Immature natural killer cell (primary cell): ENCODE measurements around the gene SYK. TPM values are rescaled to one million over a fixed set of nuclear protein-coding genes. Genes with fewer than 3 reads are reported as not detected.

Source experiments
- DNase-seq, 3 donors: peaks; one replicate each; pipeline ENCODE4 v3.0.0; 2022; ENCODE audit warnings: mixed read lengths in 1 of 3
- H3K27ac Mint-ChIP-seq, 6 donors: one replicate each; pipeline ENCODE4 v1.8.0; 2020; ENCODE audit warnings: mixed read lengths in 6 of 6, mild to moderate bottlenecking in 5 of 6, inconsistent platforms in 4 of 6, moderate library complexity in 3 of 6
- H3K27me3 Mint-ChIP-seq, 3 donors: one replicate each; pipeline ENCODE4 v1.8.0; 2020 to 2021; ENCODE audit warnings: low read depth in 3 of 3, mild to moderate bottlenecking in 3 of 3, mixed read lengths in 3 of 3, moderate library complexity in 3 of 3, inconsistent platforms in 1 of 3
- H3K36me3 Mint-ChIP-seq, 3 donors: one replicate each; pipeline ENCODE4 v1.8.0; 2020; ENCODE audit warnings: mixed read lengths in 3 of 3, inconsistent platforms in 2 of 3, mild to moderate bottlenecking in 2 of 3
- H3K4me1 Mint-ChIP-seq, 2 donors: one replicate each; pipeline ENCODE4 v1.8.0; 2020; ENCODE audit warnings: inconsistent platforms in 2 of 2, mild to moderate bottlenecking in 2 of 2, mixed read lengths in 2 of 2, moderate library complexity in 1 of 2
- H3K4me3 Mint-ChIP-seq, 5 donors: one replicate each; pipeline ENCODE4 v1.8.0; 2020; ENCODE audit warnings: mild to moderate bottlenecking in 5 of 5, mixed read lengths in 5 of 5, inconsistent platforms in 3 of 5, moderate library complexity in 3 of 5
- H3K9me3 Mint-ChIP-seq, 6 donors: one replicate each; pipeline ENCODE4 v1.8.0; 2020; ENCODE audit warnings: mild to moderate bottlenecking in 6 of 6, mixed read lengths in 6 of 6, inconsistent platforms in 4 of 6, moderate library complexity in 3 of 6
- polyA plus RNA-seq, 3 donors: library from polyadenylated mRNA; unstranded; fragments of 300-500 nt; fragmentation: Illumina TruSeq; gene quantifications; one replicate each; pipeline ENCODE4 v1.2.3, GENCODE V29; 2021

The SYK gene
- polyA plus RNA-seq, 3 donors from 2014 or later, result 50.1 to 125 (median 82.6) TPM

- H3K9me3 Mint-ChIP-seq, result no peaks in the 10 kb centered on the region
- no peak overlapping the region for H3K27ac Mint-ChIP-seq
- H3K27me3 Mint-ChIP-seq, result peaks cover 0 to 4% (median 2%) of the 10 kb centered on the region in 3 donors
- H3K4me1 Mint-ChIP-seq, result peaks cover 0 to 8% of the 10 kb centered on the region in 2 donors
- no peak overlapping the region for H3K4me3 Mint-ChIP-seq
- no peak for DNase-seq
- peaks cover 0 to 28% (median 10%) of the 10 kb centered on the region in 3 donors for H3K36me3 Mint-ChIP-seq
Observed at GRCh38 chr9:90901933-90902332, 100.3 kb downstream of the SYK start.

DNA sequence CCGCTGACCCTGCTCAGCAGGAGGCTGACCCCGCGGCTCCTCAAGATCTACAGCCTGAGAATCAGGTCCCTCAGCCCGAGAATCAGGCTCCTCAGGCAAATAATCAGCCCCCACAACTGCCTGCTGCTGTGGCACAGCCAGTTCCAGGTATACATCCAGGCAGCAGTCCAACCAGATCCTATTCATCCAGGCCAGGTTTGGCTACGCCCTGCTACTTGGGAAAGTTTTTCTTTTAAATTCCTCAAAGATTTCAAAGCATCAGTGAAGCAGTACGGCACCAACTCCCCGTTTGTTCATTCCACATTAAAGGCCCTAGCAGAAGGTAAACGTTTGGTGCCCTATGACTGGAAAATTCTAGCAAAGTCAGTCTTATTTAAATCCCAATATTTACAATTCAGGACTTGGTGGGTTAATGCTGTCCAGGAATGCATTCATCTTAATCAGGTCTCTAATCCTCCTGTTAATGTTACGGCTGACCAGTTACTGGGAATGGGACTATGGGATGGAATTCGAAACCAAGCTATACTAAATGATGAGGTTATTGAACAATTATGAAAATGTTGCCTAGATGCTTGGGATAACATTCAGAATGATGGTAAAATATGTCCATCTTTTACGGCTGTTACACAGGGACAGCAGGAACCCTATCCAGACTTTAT lies 102.3 kb downstream of the SYK start:
- Mint-ChIP-seq H3K9me3 (no peaks in the 10 kb centered on the region), H3K27me3 (peaks cover 0 to 6% (median 2%) of the 10 kb centered on the region in 3 donors), H3K36me3 (peaks cover 0 to 24% (median 10%) of the 10 kb centered on the region in 3 donors), H3K4me3 (no peak overlapping the region), H3K4me1 (peaks cover 0 to 11% of the 10 kb centered on the region in 2 donors), H3K27ac (no peak overlapping the region)
- DNase-seq, result no peak

DNA sequence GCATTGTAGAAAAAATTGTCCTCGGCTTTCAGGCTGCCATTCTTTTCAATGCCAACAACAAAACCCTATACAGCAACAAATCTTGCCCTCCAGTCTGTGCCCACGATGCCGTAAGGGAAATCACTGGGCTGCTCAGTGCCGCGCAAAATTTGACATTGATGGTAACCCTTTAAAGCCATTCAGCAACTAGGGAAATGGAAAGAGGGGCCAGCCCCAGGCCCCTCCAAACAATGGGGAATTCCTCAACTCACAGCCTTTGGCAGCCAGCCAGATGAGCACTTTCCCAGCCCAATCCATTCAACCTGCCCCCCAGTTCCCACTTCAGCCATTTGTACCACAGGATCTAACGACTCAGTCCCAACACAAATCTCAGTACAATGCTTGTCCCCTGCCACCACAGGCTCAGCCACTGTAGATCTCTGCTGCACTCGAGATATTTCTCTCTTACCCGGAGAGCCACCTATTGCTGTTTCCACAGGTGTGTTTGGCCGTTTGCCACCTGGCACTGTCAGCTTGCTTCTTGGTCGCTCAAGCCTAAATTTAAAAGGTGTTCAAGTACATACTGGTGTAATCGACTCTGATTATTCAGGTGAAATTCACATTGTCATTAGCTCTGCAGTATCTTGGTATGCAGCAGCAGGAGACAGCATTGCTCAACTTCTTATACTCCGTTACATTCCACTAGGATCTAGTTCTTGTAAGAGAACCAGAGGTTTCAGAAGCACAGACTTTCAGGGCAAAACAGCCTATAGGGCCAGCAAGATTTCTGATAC lies 103.3 kb downstream of the SYK start:
- Mint-ChIP-seq H3K9me3 (no peaks in the 10 kb centered on the region), H3K4me3 (no peak overlapping the region), H3K36me3 (peaks cover 0 to 15% (median 10%) of the 10 kb centered on the region in 3 donors), H3K27ac (no peak overlapping the region), H3K4me1 (peaks cover 0 to 11% of the 10 kb centered on the region in 2 donors), H3K27me3 (peaks cover 0 to 6% (median 0%) of the 10 kb centered on the region in 3 donors)
- DNase-seq, result no peak

- Mint-ChIP-seq H3K27ac (no peak overlapping the region), H3K4me3 (no peak overlapping the region), H3K27me3 (peaks cover 0 to 7% (median 0%) of the 10 kb centered on the region in 3 donors), H3K36me3 (peaks cover 0 to 14% (median 10%) of the 10 kb centered on the region in 3 donors), H3K4me1 (peaks cover 0 to 11% of the 10 kb centered on the region in 2 donors), H3K9me3 (no peaks in the 10 kb centered on the region)
- DNase-seq, result no peak
Observed at GRCh38 chr9:90905822-90906221, 104.2 kb downstream of the SYK start.

DNA sequence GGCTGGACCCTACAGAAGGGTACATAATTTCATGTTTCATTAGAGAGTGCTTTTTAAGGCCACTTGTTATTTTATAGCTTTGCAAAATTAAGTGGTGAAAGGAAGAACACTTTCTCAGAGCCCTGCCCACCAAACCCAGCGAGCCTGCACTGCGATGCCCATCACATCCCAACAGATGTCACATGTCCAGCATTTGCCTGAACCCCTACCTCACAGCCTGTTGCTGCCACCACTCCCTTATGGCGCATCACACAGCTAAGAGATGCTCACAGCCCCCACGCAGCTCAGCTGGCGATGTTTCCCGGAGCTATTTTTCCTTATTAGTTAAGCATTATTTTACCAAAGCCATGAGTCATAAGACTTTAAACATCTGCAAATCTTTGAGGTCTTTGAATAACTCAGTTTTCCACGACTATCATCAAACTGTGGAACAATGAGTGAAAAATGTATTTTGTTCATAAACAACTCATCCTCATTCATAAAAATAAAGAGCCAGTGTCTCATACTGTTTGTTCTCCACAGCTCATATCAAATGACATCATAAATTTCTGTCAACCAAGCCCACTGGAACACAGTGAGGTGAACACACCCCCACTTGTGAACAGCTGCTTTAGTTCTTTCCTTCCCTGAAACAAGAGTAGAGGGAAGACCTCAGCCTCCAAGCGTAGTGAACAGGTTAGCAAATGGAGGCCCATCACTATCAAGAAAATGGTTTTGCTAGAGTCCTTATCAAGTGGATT lies 104.9 kb downstream of the SYK start:
- H3K9me3 Mint-ChIP-seq, result no peaks in the 10 kb centered on the region
- H3K27ac Mint-ChIP-seq, result no peak overlapping the region
- H3K4me1 Mint-ChIP-seq, result peaks cover 0 to 11% of the 10 kb centered on the region in 2 donors
- peaks cover 0 to 10% (median 10%) of the 10 kb centered on the region in 3 donors for H3K36me3 Mint-ChIP-seq
- no peak for DNase-seq
- no peak overlapping the region for H3K4me3 Mint-ChIP-seq
- H3K27me3 Mint-ChIP-seq, result peaks cover 0 to 7% (median 0%) of the 10 kb centered on the region in 3 donors

DNA sequence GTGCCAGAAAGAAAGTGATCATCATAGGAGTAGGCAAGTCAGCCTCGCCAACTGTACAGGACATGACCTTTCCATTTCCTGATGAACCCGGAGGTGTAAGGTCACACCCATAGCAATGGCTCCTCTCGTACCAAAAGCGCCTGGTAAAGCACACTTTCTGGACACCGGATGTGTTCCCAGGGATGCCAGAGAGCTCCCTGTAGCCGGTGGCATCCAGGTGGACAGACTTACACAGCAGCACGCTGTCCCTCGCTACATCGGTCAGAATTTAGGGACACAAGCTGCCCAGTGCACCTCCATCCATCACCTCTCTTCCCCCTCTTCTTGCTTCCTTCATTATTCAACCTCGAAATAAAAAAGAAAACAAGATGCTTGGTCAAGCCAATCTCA lies 105.4 kb downstream of the SYK start:
- H3K36me3 Mint-ChIP-seq, result peaks cover 0 to 8% (median 8%) of the 10 kb centered on the region in 3 donors
- DNase-seq, result no peak
- H3K4me1 Mint-ChIP-seq, result peaks cover 0 to 11% of the 10 kb centered on the region in 2 donors
- no peaks in the 10 kb centered on the region for H3K9me3 Mint-ChIP-seq
- no peak overlapping the region for H3K27ac Mint-ChIP-seq
- peaks cover 0 to 7% (median 0%) of the 10 kb centered on the region in 3 donors for H3K27me3 Mint-ChIP-seq
- H3K4me3 Mint-ChIP-seq, result no peak overlapping the region

GRCh38 chr9:90907790-90908189 lies 106.2 kb downstream of the SYK start:
- peaks cover 0 to 5% (median 5%) of the 10 kb centered on the region in 3 donors for H3K36me3 Mint-ChIP-seq

GRCh38 chr9:90909225-90909624 lies 107.6 kb downstream of the SYK start:
- Mint-ChIP-seq H3K27ac (no peak overlapping the region), H3K4me3 (no peak overlapping the region), H3K4me1 (peaks cover 0 to 11% of the 10 kb centered on the region in 2 donors), H3K9me3 (no peaks in the 10 kb centered on the region), H3K27me3 (peaks cover 0 to 5% (median 0%) of the 10 kb centered on the region in 3 donors), H3K36me3 (no peaks in the 10 kb centered on the region)
- no peak for DNase-seq

More at GRCh38 chr9:90907790-90908189, 106.2 kb downstream of the SYK start:
- Mint-ChIP-seq H3K27me3 (peaks cover 0 to 8% (median 0%) of the 10 kb centered on the region in 3 donors), H3K4me3 (no peak overlapping the region), H3K4me1 (peaks cover 0 to 11% of the 10 kb centered on the region in 2 donors), H3K27ac (peak overlapping the region in 1 of 6 donors; percentile 4), H3K9me3 (no peaks in the 10 kb centered on the region)
- no peak for DNase-seq

GRCh38 chr9:90909747-90910283 lies 108.2 kb downstream of the SYK start:
- peaks cover 0 to 11% of the 10 kb centered on the region in 2 donors for H3K4me1 Mint-ChIP-seq
- H3K27me3 Mint-ChIP-seq, result peaks cover 0 to 4% (median under 1%) of the 10 kb centered on the region in 3 donors
- no peak overlapping the region for H3K4me3 Mint-ChIP-seq
- no peaks in the 10 kb centered on the region for H3K36me3 Mint-ChIP-seq
- no peak overlapping the region for H3K27ac Mint-ChIP-seq
- no peaks in the 10 kb centered on the region for H3K9me3 Mint-ChIP-seq
- no peak for DNase-seq

DNA sequence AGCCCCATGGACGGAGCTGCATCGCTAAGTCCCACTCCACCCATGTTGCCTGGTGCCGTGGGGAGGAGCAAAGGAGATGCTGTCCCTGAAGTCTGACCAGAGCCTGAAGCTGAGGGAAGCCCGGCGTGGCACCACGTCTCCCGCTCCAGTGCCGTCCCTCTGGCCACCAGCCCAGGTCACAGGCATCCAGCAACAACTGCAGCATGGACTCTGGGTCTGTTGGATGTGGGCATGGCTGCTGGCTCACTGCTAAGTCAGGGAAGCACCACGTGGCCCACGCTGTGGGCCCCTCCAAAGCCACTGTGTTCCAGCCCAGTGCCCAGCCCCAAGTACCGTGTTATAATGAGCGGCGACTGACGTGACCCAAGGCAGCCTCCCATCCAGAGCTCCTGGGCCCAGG lies 112.6 kb downstream of the SYK start:
- DNase-seq, result no peak
- Mint-ChIP-seq H3K36me3 (no peaks in the 10 kb centered on the region), H3K4me1 (no peaks in the 10 kb centered on the region), H3K4me3 (no peak overlapping the region), H3K27me3 (peaks cover 0 to 5% (median 2%) of the 10 kb centered on the region in 3 donors), H3K9me3 (no peaks in the 10 kb centered on the region), H3K27ac (no peak overlapping the region)

- H3K36me3 Mint-ChIP-seq, result no peaks in the 10 kb centered on the region
- peak; percentile 58 to 72 (median 65) for DNase-seq
- H3K4me3 Mint-ChIP-seq, result no peak overlapping the region
- no peak overlapping the region for H3K27ac Mint-ChIP-seq
- H3K9me3 Mint-ChIP-seq, result no peaks in the 10 kb centered on the region
- peaks cover 0 to 5% (median 2%) of the 10 kb centered on the region in 3 donors for H3K27me3 Mint-ChIP-seq
- no peaks in the 10 kb centered on the region for H3K4me1 Mint-ChIP-seq
Observed at GRCh38 chr9:90914868-90915483, 113.4 kb downstream of the SYK start.

GRCh38 chr9:90915693-90916092 lies 114.1 kb downstream of the SYK start:
- Mint-ChIP-seq H3K27ac (no peak overlapping the region), H3K4me1 (no peaks in the 10 kb centered on the region), H3K36me3 (no peaks in the 10 kb centered on the region), H3K4me3 (no peak overlapping the region), H3K27me3 (peaks cover 0 to 4% (median 2%) of the 10 kb centered on the region in 3 donors), H3K9me3 (no peaks in the 10 kb centered on the region)
- no peak for DNase-seq

DNA sequence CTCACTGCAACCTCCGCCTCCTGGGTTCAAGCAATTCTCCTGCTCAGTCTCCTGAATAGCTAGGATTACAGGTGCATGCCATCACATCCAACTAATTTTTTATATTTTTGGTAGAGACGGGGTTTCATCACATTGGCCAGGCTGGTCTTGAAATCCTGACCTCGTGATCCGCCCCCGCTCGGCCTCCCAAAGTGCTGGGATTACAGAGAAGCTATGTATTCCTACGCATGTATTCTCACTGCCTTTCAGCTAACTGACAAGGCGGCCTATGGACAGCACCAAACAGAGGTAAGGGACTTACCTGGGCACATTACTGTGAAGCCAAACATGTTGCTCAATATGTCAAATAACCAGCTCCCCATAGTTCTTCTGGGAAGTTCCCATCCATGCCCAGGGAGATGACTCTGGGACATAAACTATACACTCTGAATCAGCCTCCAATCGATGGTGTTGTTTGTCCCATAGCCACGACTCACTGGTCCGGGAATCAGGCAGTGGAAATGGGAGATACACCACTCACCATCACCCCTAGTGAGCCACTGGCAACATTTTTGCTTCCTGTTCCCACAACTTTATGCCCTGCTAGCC lies 114.6 kb downstream of the SYK start:
- no peaks in the 10 kb centered on the region for H3K9me3 Mint-ChIP-seq
- no peak overlapping the region for H3K27ac Mint-ChIP-seq
- H3K27me3 Mint-ChIP-seq, result peaks cover 0 to 4% (median 2%) of the 10 kb centered on the region in 3 donors
- no peaks in the 10 kb centered on the region for H3K36me3 Mint-ChIP-seq
- DNase-seq, result no peak
- H3K4me3 Mint-ChIP-seq, result no peak overlapping the region
- no peaks in the 10 kb centered on the region for H3K4me1 Mint-ChIP-seq
